Choroid plexus epithelial cell (primary cell): Measurements from ENCODE around the gene ABLIM3.

Experiments used
- DNase-seq: peaks from one replicate; pipeline ENCODE4 v3.0.0-alpha.2; 2010; ENCODE audit warnings: low read depth
- H3K4me3 ChIP-seq: 2 replicates; pipeline ENCODE4 v1.5.1; 2011; ENCODE audit warnings: low read depth, mild to moderate bottlenecking, control low read depth, low read length, moderate library complexity
- CTCF ChIP-seq: conservative IDR thresholded peaks from 2 replicates; pipeline ENCODE4 v1.5.1; 2011; ENCODE audit warnings: low read depth, mild to moderate bottlenecking, control low read depth, inconsistent platforms, low read length, moderate library complexity

ABLIM3 gene

GRCh38 chr5:149157330-149157729 is 16.0 kb downstream of the ABLIM3 start:
- no peak for TF ChIP-seq CTCF
- no peak overlapping the region for H3K4me3 ChIP-seq
- no peak for DNase-seq

GRCh38 chr5:149160291-149160787 is 19.0 kb downstream of the ABLIM3 start:
- no peak for TF ChIP-seq CTCF
- DNase-seq = no peak
- no peak overlapping the region for H3K4me3 ChIP-seq

GRCh38 chr5:149161026-149161687 is 19.9 kb downstream of the ABLIM3 start:
- DNase-seq = no peak
- no peak overlapping the region for H3K4me3 ChIP-seq
- TF ChIP-seq CTCF = no peak

GRCh38 chr5:149161850-149162249 is 20.6 kb downstream of the ABLIM3 start:
- no peak for TF ChIP-seq CTCF
- DNase-seq = no peak
- H3K4me3 ChIP-seq = no peak overlapping the region

- no peak overlapping the region for H3K4me3 ChIP-seq
- peak; percentile 79 for DNase-seq
- no peak for TF ChIP-seq CTCF
Observed at GRCh38 chr5:149162401-149163084, 21.2 kb downstream of the ABLIM3 start.

GRCh38 chr5:149164731-149165130 is 23.4 kb downstream of the ABLIM3 start:
- no peak for TF ChIP-seq CTCF
- DNase-seq = no peak
- no peak overlapping the region for H3K4me3 ChIP-seq
